Endothelial cell of umbilical vein (primary cell): ENCODE data around the gene ABLIM2.

Experiments
- CTCF ChIP-seq, 2 donors: IDR thresholded peaks; 1 replicate in 1 of 2; 2 replicates in 1 of 2; pipeline ENCODE4 v1.5.1; 2011; ENCODE audit warnings: low read length in 2 of 2, mild to moderate bottlenecking in 2 of 2, moderate library complexity in 2 of 2, control low read depth in 1 of 2, inconsistent platforms in 1 of 2, low read depth in 1 of 2; ENCODE audit not compliant: insufficient read depth in 1 of 2; ENCODE audit errors: extremely low read depth in 1 of 2
- EZH2 ChIP-seq: IDR thresholded peaks from 2 replicates; pipeline ENCODE4 v1.6.1; 2012; ENCODE audit warnings: borderline replicate concordance, low read depth, mild to moderate bottlenecking, moderate library complexity, low read length, inconsistent platforms; ENCODE audit not compliant: severe bottlenecking
- JUN ChIP-seq: IDR thresholded peaks from 2 replicates; pipeline ENCODE4 v1.6.1; 2011; ENCODE audit warnings: borderline replicate concordance, low read depth; ENCODE audit not compliant: insufficient read length, insufficient read depth
- MAX ChIP-seq: IDR thresholded peaks from 2 replicates; pipeline ENCODE4 v1.6.1; 2011; ENCODE audit not compliant: insufficient read depth, insufficient read length
- POLR2AphosphoS5 ChIP-seq: IDR thresholded peaks from 2 replicates; pipeline ENCODE4 v1.6.1; 2012; ENCODE audit warnings: low read depth, mild to moderate bottlenecking, control low read depth, low read length, moderate library complexity; ENCODE audit not compliant: insufficient read depth

- TF ChIP-seq EZH2 (no peak), POLR2AphosphoS5 (no peak), CTCF (IDR thresholded peaks at IDR 0.05; ENCODE audit: extremely low read depth in 1 of 2, insufficient read depth in 1 of 2, low read depth in 1 of 2, low read length in 2 of 2) (no peak), JUN (no peak), MAX (no peak)
Measured at GRCh38 chr4:8055206-8055605, 103.4 kb downstream of the ABLIM2 start.
